Fibroblast of skin of right biceps (primary cell): ENCODE data around the gene JMJD4.

ENCODE experiments used
- DNase-seq: peaks from one replicate; pipeline ENCODE4 v3.0.0-alpha.2; 2013

JMJD4 gene

GRCh38 chr1:227748496-227749182 is 13.5 kb upstream of the JMJD4 start:
- no peak for DNase-seq

GRCh38 chr1:227747948-227748495 is 12.9 kb upstream of the JMJD4 start:
- no peak for DNase-seq

- no peak for DNase-seq
Observed at GRCh38 chr1:227747382-227747781, 12.3 kb upstream of the JMJD4 start.

DNA sequence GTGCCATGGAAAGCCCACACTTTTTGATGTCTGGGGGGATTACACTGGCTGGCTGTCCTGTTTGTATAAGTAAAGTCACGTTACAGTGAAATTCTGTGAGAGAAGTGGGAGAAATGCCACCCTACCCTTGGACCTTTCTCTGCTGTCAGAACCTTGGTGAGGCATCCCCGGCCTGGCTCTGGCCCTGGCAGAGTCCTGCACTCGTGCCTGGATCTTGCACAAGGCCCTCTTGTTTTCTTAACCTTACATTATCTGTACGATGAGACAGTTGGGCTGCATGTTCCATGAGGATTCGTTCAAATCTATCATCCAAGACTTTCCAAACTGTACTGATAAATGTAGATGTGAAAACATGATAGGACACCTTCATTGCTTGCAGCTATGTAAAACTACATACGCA is 11.6 kb upstream of the JMJD4 start:
- DNase-seq: no peak

- DNase-seq: no peak
Observed at GRCh38 chr1:227745568-227746265, 10.6 kb upstream of the JMJD4 start.

- DNase-seq: no peak
Observed at GRCh38 chr1:227744668-227745067, 9.6 kb upstream of the JMJD4 start.

DNA sequence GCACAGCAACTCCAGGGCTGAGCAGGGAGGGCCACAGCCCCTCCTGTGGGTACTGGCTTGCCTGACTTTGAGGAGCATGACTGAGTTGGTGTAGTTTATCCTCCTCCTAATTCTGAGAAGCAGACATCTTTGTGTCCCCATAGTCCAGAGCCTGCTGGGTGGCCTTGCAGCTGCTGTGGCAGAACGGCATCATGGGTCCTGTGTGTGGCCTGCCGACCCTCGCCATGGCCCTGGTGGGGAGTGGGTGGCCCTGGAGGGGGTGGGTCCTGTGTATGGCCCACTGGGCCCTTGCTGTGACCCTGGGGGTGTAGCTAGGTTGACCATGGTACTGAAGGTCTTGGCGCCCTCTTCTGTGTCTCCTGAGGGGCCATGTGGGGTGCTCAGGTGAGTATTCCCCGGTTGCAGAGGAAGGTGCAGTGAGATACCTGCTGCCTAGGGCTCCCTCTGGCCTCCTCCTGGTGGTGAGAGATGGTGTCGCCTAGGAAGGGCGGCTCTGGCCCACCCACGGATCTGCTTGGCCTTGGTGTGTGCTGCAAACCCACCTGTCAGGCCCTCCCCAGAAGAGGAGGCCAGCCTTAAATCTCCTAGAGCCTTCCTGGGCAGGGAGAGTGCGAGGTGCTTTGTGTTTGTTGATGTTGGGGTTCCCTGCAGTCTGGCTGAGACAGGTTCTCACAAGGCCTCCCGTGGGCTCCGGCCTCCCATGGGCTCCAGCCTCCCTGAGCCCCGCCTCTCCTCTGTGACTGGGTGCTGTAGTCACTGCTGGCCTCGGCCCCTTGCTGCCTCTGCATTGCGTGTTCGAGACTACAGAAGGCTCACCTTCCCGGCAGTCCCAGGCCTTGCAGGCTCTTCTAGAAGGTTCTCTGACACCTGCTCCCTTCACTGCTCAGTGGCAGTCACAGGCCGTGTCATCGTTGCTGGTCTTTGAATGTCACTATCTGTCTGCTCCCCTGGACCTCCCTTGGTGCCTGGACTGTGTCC is 7.9 kb upstream of the JMJD4 start:
- no peak for DNase-seq

DNA sequence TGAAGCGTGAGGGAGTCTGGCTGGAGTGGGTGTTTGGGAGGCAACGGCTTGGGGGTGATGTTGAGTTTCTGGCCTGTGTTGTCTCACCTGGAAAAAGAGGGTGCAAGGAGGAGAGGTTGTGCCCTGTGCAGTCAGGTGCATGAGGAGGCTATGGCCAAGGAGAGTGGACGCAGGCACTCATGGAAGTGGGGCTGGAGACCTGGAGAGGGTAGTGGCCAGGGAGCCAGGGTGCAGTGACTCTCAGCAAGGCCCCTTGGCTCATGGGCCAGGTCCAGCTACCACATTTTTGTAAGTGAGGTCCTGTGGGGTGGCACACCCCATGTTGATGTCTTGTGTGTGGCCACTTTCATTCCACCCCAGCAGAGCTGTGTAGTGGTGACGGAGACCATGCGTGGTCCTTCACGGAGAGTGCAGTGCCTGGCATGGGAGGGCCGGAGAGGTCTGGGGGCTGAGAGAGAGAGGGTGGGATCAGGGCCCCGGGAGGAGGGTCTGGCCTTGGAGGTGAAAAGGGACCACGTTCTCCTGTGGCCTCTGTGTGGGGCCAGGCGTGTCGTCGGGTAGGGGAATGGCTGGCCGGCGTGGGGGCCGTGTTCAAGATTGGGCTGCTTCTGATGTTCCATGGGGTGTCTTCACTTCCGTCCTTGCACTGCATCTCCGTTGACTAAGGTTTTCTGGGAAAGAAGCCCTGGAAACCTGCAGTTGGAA is 6.2 kb upstream of the JMJD4 start:
- no peak for DNase-seq

- DNase-seq: no peak
Observed at GRCh38 chr1:227740401-227740960, 5.4 kb upstream of the JMJD4 start.

DNA sequence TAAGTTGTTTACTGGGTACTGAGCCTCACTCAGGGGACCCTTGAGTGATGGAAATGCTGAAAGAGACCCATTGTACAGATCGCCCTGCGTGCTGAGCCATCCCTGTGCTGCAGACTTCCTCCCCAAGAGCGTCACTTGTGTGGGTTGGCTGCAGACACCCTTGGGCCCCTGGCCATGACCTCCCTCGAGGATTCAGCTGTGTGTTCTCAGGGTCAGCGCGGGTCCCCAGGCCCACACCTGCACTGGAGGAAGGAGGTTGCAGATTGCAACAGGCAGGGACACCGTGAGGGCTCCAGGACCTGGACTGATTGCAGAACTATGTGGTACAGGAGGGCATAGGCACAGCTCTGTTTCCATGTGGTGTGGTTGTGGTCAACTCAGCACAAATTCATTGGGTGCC is 4.5 kb upstream of the JMJD4 start:
- no peak for DNase-seq

DNA sequence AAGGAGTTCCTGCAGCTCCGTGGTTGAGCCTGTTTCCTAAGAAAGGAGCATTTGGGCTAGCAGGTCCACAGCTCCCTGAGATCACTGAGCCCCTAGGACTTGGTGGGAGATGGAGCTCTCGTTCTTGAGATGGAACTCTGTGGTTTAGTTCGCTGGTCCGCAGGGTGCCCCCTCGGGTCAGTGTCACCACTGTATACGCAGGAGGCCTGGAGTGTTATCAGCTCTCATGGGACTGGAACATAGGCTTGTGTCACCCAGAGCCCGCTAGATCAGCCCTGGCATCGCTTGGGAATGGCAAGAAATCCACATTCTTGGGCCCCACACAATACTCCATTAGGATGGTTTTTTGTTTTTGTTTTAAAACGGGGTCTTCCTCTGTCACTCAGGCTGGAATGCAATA is 3.7 kb upstream of the JMJD4 start:
- DNase-seq: no peak

DNA sequence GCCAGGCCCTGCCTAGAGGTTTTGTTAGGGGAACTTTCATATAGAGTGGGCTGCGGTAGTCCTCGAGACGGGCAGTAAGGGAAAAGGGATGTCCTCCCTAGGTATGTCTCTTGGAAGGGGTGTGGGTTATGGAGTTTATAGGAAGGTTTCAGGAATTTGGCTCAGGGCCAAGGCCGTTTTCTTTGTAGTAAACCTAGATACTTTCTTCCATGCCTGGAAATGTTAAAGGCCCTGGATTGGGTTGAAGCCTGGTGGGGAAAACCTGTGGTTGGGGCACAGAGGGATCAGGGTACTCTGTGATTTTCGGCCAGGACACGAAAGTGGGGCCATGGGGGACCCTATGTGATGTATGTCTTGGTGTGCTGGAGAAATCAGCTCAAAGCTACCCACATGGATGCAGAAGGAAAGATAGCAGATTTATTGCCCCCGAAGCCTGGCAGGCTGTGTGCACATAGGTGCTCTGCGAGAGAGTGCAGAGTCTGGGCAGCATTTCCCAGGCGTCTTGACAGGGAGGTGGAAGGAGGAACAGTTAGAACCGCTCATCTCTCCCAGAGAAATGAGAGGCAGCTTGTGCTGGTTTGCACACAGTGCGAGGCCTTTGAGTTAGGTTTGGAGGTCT is 1.8 kb upstream of the JMJD4 start:
- no peak for DNase-seq

GRCh38 chr1:227735539-227736285 is 610 bp upstream of the JMJD4 start:
- no peak for DNase-seq

GRCh38 chr1:227734546-227734855 is 601 bp downstream of the JMJD4 start:
- DNase-seq: no peak

GRCh38 chr1:227733751-227734545 is 1.2 kb downstream of the JMJD4 start:
- DNase-seq: no peak

DNA sequence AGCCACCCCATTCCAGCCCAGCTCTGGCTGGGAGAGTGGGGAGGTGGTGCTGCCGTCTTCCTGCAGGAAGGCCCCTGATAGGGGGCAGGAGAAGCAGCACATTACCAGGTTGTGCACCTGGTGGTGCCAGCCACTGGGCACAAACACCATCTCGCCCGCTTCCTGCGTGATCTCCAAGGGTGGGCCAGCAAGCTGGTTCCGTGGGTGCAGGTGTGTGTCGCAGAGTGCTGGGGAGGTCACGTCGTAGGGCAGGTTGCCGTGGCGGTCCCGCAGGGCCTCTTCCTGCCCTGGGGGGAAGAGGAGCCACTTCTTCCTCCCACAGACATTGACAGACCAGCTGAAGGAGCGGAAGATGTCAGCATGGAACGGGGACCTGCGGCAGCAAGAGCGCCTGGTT is 1.8 kb downstream of the JMJD4 start:
- DNase-seq: no peak

- DNase-seq: no peak
Observed at GRCh38 chr1:227732586-227733308, 2.4 kb downstream of the JMJD4 start.

- no peak for DNase-seq
Observed at GRCh38 chr1:227731696-227732585, 3.2 kb downstream of the JMJD4 start.
